SKM-1 treated with dmso at 0.1 percent for 144 hours (cell line): Measurements from ENCODE around the gene TMED5.
"Not testable (repeated sequence)": the region's sequence is repeated elsewhere in the genome, so short reads cannot be mapped to it uniquely, and the experiment has no call there.

Source experiments
- DNase-seq: peaks from one replicate; lab custom pipeline; 2025; ENCODE audit not compliant: unreplicated experiment; lab: John Stamatoyannopoulos, UW

The TMED5 gene

DNA sequence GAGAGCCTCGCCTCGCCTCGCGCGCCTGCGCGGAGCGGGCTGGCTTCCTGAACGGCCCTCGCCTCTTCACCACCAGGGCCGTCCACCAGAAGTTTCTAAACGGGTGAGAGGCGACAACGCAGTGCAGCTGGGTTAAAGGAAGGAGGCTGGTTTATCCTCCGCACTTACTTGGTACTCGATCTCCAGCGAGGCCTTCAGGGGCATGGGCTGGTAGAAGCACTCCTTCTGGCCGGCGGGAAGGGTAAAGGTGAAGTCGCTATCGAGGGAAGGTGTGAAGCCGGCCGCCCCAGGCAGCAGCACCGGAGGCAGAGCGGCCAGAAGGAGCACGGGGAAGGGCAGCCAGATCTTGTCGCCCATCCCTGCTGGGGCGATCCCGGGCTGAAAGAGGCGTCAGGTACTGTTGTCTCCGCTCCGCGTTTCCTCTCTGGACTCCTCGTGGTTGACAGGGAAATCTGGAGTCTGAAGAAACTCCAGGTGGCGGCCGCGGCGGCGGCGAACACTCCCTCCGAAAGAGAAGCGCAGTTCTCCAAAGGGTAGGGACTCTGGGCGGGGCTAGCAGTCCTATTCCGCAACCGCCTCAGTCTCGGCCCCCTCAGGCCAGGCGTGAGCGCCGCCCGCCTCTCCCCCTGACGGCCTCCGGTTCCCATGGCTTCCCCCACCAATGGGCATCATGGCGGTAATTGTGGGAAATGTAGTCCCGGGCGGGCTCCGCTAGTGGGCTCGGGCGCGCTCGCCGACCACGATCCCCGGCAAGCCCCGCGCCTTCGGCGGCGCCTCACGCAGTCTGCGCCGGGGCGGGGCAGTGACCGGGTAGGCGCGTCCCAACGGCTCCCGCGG, at the start of gene TMED5:
TMED5 (minus strand) TSS at position 528 of the 837 bp plus-strand sequence; CDS start at position 357, 171 bp downstream.
- DNase-seq: peak; percentile 98

DNA sequence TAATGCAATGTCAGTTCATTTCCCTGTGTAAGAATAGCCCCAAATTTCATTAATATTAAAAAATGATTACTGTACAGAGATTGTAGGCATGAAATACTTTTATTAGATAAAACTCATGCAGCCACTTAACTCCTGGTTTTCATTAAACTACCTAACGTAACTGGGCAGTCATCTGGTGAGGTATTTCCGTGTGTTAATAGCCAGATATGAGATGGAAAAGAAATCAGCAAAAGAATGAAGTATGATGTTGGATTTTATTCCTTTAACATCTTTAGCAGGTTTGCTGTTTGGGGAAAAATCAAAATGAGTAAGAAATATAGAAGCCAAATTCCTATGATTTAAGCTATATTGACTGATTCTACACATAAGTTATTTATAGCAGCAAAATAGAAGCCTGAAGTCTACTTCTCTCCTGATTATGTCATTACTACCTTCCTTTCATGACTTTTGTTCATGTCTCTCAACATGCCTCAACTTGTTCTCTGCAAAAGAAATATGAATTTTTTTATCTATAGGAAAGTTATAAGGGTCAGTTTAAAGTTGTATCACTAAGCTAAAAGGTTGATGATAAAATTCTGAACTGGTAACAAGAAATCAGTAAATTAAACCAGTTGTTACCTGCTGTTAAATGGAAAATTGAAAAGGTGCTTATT, 42.9 kb upstream of the TMED5 start:
- DNase-seq: no peak

GRCh38 chr1:93221913-93222312, 41.7 kb upstream of the TMED5 start:
- DNase-seq: no peak

DNA sequence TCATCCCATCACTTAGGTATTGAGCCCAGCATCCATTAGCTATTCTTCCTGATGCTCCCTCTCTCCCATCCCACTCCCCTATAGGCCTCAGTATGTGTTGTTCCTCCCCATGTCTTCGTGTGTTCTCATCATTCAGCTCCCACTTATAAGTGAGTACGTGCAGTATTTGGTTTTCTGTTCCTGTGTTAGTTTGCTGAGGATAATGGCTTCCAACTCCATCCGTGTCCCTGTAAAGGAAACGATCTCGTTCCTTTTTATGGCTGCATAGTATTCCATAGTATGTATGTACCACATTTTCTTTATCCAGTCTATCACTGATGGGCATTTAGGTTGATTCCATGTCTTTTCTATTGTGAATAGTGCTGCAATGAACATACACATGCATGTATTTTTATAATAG, 40.5 kb upstream of the TMED5 start:
- not testable (repeated sequence) for DNase-seq

GRCh38 chr1:93219443-93219842, 39.2 kb upstream of the TMED5 start:
- DNase-seq: no peak

DNA sequence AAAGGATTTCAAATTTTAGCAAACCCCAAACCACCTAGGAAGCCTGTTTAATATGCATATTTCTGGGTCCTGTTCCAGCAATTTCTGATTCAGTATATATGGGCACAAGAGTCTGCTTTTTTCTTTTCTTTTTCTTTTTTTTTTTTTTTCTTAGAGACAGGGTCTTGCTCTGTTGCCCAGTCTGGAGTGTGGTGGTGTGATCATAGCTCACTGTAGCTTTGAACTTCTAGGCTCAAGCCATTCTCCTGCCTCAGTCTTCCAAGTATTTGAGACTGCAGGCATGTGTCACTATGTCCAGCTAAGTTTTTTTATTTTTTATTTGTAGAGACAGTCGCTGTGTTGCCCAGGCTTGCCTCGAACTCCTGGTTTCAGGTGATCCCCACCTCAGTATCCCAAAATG, 35.1 kb upstream of the TMED5 start:
- DNase-seq: no peak

GRCh38 chr1:93207211-93207610, 27.0 kb upstream of the TMED5 start:
- no peak for DNase-seq

- DNase-seq: no peak
Observed at GRCh38 chr1:93206567-93206954, 26.3 kb upstream of the TMED5 start.

DNA sequence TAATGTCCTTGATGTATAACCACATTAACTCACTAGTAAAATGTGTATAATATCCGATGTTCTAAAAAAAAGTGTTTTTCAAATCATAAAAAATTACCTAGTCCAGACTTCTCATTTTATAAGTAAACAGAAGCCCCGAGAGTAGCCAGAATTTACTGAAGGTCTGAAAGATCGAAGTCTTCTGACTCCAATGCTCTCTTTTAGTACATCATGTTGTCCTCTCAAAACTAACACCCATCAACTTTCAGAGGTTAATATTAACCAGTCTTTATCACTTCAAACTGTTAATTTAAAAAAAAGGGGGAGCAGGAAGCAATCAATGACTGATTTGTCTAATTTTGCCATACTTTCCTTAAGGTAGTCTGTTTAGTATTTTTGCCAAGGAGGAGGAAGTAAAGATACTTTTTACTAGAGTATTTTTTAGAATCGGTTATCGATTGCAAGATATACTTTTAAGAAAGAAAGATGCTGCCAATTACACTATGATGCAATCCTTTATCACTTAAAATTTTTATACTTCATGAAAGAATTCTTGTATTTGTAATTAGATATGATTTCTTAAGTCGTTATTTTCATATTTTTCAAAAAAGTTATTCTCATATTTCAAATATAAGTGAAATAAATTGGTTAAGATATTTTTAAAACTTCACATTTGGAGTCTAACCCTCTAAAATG, 25.8 kb upstream of the TMED5 start:
- no peak for DNase-seq

DNA sequence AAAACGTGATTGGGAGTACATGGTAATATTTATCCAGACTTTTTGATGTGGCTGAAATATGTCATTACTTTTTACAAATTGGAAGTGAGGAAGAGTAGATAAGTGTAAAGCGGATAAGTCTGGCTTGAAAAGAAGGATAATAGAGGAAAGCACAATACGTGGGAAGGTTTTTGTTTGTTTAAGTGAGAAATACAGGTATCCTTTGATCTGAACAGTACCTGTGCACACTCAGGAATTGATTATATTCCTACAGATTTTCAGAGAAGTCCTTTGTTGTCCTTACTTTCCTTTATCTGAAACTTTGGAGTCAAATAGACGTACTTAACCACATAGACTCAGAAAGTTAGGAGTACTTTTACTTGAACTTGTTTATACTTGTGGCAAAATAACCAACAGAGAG, 20.5 kb upstream of the TMED5 start:
- DNase-seq: no peak

GRCh38 chr1:93200086-93200620, 19.9 kb upstream of the TMED5 start:
- no peak for DNase-seq

DNA sequence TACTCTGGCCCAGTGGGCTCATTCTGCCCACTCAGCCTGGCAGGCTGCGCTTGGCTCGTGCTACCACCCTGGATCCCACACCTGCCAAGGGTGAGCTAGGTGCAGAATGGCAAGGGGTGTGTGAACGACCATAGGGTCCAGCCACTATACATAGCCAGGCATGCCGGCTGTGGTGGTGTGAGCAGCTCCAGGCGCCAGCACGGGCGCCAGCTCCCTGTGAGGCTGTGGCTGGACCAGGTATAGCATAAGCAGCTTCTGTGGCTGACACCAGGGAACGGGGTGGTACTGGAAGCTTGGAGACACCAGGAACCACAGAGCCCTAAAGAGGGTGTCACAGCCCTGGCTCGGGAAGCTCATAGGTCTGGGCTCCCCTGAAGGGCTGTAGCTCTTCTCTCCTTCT, 18.9 kb upstream of the TMED5 start:
- no peak for DNase-seq

- no peak for DNase-seq
Observed at GRCh38 chr1:93196591-93196990, 16.4 kb upstream of the TMED5 start.

DNA sequence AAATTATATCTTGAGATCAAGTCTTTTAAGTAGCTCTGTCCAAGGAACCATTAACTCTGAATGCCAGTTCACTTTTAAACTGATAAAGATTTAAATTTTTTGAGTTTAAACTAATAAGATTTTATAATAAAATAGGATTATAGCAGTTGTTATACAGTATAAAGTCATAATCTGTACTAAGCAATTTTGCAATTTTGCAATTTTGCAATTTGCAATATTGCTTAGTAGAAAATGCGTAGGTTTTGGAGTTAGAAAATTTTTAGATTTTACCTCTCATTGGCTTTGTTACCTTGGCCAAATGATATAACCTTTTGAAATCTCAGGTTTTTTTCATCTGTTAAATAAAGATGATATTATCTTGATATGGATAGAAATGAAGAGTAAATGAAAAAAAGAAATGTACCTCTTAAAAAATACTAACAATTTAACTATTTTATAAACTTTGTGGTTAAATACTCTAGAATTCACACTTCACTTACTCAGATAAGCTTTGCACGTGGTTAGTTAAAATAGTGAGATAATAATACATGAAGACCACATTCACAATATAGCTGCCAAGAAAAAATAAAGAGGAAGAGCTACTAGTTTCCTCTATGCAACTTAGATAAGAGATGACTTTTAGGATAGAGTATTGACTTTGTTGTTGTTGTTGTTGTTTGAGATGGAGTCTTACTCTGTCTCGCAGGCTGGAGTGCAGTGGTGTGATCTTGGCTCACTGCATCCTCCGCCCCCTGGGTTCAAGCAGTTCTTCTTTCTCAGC, 14.2 kb upstream of the TMED5 start:
- DNase-seq: no peak

DNA sequence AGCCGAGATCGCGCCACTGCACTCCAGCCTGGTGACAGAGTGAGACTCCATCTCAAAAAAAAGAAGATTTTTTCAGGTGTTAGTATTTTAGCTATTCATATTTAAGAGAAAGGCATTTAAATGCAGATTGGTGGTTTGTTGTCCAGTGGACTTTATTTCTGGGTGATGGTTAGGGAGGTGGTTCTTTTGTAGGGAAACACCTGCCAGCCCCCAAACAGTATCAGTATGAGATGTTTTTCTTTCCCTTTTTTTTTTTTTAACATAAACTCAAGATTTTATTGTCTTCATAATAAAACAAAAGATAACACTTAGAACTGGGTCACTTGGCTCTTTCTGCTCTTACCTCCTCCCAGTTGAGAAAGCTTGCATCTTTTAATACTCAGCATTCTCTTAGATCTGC, 10.2 kb upstream of the TMED5 start:
- DNase-seq: no peak

GRCh38 chr1:93186667-93187066, 6.5 kb upstream of the TMED5 start:
- peak; percentile 21 for DNase-seq

DNA sequence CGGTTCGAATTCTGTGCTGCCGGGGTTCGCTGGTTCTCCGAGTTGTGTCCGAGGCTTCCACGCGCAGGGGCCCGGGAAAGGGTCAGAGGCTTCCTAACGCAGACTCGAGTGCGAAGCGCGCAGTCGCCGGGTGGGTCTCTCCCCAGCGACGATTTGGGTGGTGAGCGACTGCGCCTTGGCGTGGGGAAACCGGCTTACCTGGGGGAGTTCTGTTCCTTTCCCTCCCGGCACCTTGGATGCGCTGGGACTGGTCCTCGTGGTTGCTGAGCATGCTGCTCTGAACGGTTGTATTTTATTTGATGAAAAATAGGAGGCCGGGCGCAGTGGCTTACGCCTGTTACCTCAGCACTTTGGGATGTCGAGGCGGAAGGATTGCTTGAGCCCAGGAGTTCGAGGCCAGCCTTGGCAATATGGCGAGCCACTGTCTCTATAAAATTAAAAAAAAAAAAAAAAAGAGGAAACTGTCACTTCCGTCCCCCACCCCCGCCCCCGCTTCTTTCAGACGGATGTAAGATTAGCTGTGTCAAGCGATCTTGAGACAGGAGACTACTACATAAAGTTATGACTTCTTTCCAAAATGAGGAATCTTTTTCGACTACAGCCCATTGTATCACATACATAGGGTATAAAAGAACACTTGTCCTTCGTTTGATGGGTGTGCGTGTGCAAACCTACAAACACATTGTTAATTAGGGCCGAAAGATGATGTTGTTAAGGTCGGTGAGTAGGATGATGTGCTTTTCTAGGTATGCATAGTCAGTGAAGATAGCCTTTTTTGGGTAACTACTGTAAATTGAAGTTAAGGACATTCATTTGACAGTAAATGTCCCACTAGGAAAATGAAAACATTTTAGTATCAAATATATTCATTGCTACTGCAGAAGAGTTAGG, 755 bp upstream of the TMED5 start, which contains the start of gene CCDC18:
CCDC18 (plus strand) TSS at position 2 of the 891 bp plus-strand sequence. CDS start 2,638 bp downstream, outside the sequence.
- DNase-seq: peak; percentile 52

GRCh38 chr1:93178418-93178817, 1.8 kb downstream of the TMED5 start:
- no peak for DNase-seq

- no peak for DNase-seq
Observed at GRCh38 chr1:93177991-93178390, 2.2 kb downstream of the TMED5 start.

DNA sequence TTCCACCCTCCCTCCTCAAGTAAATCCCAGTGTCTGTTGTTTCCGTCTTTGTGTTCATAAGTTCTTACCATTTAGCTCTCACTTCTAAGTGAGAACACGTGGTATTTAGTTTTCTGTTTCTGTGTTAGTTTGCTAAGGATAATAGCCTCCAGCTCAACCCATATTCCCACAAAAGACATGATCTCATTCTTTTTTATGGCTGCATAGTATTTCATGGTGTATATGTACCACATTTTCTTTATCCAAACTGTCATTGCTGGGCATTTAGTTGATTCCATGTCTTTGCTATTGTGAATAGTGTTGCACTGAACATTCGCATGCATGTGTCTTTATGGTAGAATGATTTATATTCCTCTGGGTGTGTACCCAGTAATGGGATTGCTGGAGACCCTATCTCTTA, 5.6 kb downstream of the TMED5 start:
- not testable (repeated sequence) for DNase-seq
